Heart right ventricle (tissue), 16 donors: Measurements from ENCODE around the gene SPRTN. TPM values are rescaled to one million over a fixed set of nuclear protein-coding genes. Genes with fewer than 3 reads are reported as not detected.
A peak's percentile ranks its signal among the peaks of the same experiment; 100 is the strongest.

Experiments used
- ATAC-seq, 8 donors: fragments of 200-7000 bp; cut with Tn5 transposase; one replicate each; pipeline ENCODE4 v1.9.1; 2020; ENCODE audit warnings: mild to moderate bottlenecking in 8 of 8, moderate library complexity in 8 of 8, moderate number of reproducible peaks in 1 of 8
- DNase-seq, 2 donors: peaks; one replicate each; pipeline ENCODE4 v3.0.0-alpha.2; 2020
- H3K27ac ChIP-seq, 10 donors: fragments of 200-600 bp; sonication (generic) in 2 of 10; one replicate each; pipeline versions ENCODE4 v1.5.0 to v1.8.0; 2020 to 2022; ENCODE audit warnings: mild to moderate bottlenecking in 3 of 10
- H3K27me3 ChIP-seq, 7 donors: fragments of 200-600 bp; one replicate each; pipeline ENCODE4 v1.8.0; 2021 to 2022; ENCODE audit warnings: mild to moderate bottlenecking in 2 of 7
- H3K36me3 ChIP-seq, 9 donors: fragments of 200-600 bp; sonication (generic) in 1 of 9; one replicate each; pipeline versions ENCODE4 v1.5.0 to v1.8.0; 2020 to 2022; ENCODE audit warnings: mild to moderate bottlenecking in 2 of 9
- H3K4me1 ChIP-seq, 9 donors: fragments of 200-600 bp; sonication (generic) in 1 of 9; one replicate each; pipeline versions ENCODE4 v1.5.0 to v1.8.0; 2020 to 2022; ENCODE audit warnings: mild to moderate bottlenecking in 4 of 9
- H3K4me3 ChIP-seq, 10 donors: fragments of 200-600 bp; sonication (generic) in 2 of 10; one replicate each; pipeline versions ENCODE4 v1.5.0 to v1.8.0; 2020 to 2022; ENCODE audit warnings: mild to moderate bottlenecking in 7 of 10, moderate library complexity in 2 of 10
- H3K9me3 ChIP-seq, 11 donors: fragments of 200-600 bp in 10 of 11; sonication (generic) in 2 of 11; one replicate each; pipeline versions ENCODE4 v1.5.0 to v1.8.0; 2013 to 2022; ENCODE audit warnings: mild to moderate bottlenecking in 2 of 11, control low read depth in 1 of 11, moderate library complexity in 1 of 11
- WGBS, 2 donors: extraction: QIAGEN DNeasy Blood & Tissue Kit; methylation state at CpG; one replicate each; pipeline ENCODE4 v1.1.7; 2013; ENCODE audit warnings: inconsistent platforms in 1 of 2; 5-methylcytosine and 5-hydroxymethylcytosine counted together
- intact Hi-C, 10 donors: fragments of 100-400 bp; cut with DNase I; formaldehyde crosslinking; loops; one replicate each; pipeline versions ENCODE4 v1.11.1 to v1.14.2; 2022
- polyA plus RNA-seq, 2 donors: library from polyadenylated mRNA; stranded (reverse); fragments of 200-250 nt; gene quantifications; one replicate each; pipeline ENCODE4 v1.2.3, GENCODE V29; 2013
- total RNA-seq, 10 donors: library from RNA; stranded (reverse); fragmentation: NEBNext Ultra II Directional in 3 of 10; extraction: Animal tissue kit (Norgen Biotek cat#: 25700) in 3 of 10; gene quantifications; one replicate each; pipeline versions ENCODE4 v1.2.1 to v1.2.4, GENCODE V29; 2021 to 2023
- TF ChIP-seq, protein P1 (sequence below), 9 donors: fragments of 200-600 bp; sonication (generic) in 2 of 9; IDR thresholded peaks; one replicate each; pipeline versions ENCODE4 v1.5.0 to v1.8.0; 2021 to 2022; ENCODE audit warnings: antibody characterized with exemption in 9 of 9, mild to moderate bottlenecking in 5 of 9, moderate library complexity in 1 of 9
- donor health status: Arrhythmogenic right ventricular cardiomyopathy.
- donor health status: ischemic (EF 13 %, LVEDD 7.1; RV severe dilation, severe dysfunction).
- donor health status: healthy with polysubstance abuse.
- donor health status: DM: no; HTN: yes; CAD: no.
- donor health status: DM: no; HTN: no; CAD: no.
- donor health status: ischemic (EF 25% LVEDD 6.9; RV normal size, moderate dysfunction).
- donor health status: ischemic (EF 25% LVEDD 5.7; RV mildly dilated, moderate dysfunction).
- donor health status: healthy.
- donor health status: DM: yes; HTN: yes; CAD: no.
- donor health status: Ischemic cardiomyopathy.
- donor health status: ischemic (EF 35%, LVEDD 5.7; RV mildly dilated, moderate dysfunction).
- donor health status: nonischemic (EF 11% LVEDD 7.7; RV severe dilation, severe dysfunction).
- donor health status: DM: yes; HTN: yes; CAD: no.
- donor health status: PGD.
- donor health status: ischemic (EF 29% LVEDD 5.4; RV normal size, mild dysfunction).
- donor health status: nonischemic (EF 23%, LVEDD 6.1; RV moderate dilation, normal function).

The SPRTN gene
- total and polyA plus RNA-seq, 12 donors = 4.1 to 11.0 (median 7.2) TPM

- DNase-seq (no peak), ATAC-seq (no peak)
- H3K4me1 ChIP-seq = peaks cover 0 to 32% (median 12%) of the 10 kb centered on the region in 9 donors
- intact Hi-C loops = loop anchor here in 1 of 10 donors (10.0 kb wide), 1 partner anchor 252 kb away; no protein-coding TSS in a partner anchor
- no peaks in the 10 kb centered on the region for H3K27me3 ChIP-seq
- peak overlapping the region in 1 of 10 donors; percentile 70 for H3K27ac ChIP-seq
- H3K36me3 ChIP-seq = peaks cover 0 to 62% (median 29%) of the 10 kb centered on the region in 9 donors
- TF ChIP-seq, protein P1, sequence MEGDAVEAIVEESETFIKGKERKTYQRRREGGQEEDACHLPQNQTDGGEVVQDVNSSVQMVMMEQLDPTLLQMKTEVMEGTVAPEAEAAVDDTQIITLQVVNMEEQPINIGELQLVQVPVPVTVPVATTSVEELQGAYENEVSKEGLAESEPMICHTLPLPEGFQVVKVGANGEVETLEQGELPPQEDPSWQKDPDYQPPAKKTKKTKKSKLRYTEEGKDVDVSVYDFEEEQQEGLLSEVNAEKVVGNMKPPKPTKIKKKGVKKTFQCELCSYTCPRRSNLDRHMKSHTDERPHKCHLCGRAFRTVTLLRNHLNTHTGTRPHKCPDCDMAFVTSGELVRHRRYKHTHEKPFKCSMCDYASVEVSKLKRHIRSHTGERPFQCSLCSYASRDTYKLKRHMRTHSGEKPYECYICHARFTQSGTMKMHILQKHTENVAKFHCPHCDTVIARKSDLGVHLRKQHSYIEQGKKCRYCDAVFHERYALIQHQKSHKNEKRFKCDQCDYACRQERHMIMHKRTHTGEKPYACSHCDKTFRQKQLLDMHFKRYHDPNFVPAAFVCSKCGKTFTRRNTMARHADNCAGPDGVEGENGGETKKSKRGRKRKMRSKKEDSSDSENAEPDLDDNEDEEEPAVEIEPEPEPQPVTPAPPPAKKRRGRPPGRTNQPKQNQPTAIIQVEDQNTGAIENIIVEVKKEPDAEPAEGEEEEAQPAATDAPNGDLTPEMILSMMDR (IDR thresholded peaks at IDR 0.05) = no peak
- H3K9me3 ChIP-seq = no peaks in the 10 kb centered on the region
- H3K4me3 ChIP-seq = no peak overlapping the region
- whole genome bisulfite sequencing, 2 donors = 58 to 69% methylated on average over 2 of the region's 2 CpGs
Measured at GRCh38 chr1:231353086-231353485, 15.0 kb downstream of the SPRTN start.

DNA sequence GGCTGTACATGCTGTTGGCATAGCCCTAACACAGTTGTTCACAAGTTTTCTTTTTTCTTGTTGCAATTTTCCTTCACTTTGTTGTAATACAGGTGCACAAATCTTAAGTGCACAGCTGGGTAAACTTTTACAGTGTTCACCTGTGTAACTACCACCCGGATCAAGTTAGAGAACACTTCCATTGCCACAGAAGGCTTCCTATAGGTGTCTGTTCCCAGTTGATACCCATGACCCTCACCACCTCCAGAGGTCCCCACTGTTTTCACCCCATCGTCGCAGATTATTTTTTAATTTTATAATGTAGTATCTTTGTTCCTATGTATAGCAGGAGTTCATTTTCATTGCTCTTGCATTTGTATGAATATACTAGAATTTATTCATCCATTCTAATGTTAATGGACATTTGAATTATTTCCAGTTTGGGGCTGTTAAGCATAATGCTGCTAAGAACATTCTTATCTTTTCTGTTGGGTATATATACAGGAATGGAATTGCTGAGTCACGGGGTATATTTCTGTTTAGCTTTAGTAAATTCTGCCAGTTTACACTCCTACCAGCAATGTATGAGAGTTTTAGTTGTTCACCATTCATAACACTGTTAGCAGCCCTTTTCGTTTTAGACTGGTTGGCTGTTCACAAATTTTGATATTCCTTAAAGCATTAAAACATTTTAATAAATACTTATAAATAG lies 16.4 kb downstream of the SPRTN start:
- Histone ChIP-seq H3K4me3 (no peak overlapping the region), H3K27ac (no peak overlapping the region), H3K9me3 (no peaks in the 10 kb centered on the region), H3K4me1 (peaks cover 0 to 35% (median 19%) of the 10 kb centered on the region in 9 donors), H3K27me3 (no peaks in the 10 kb centered on the region), H3K36me3 (peaks cover 0 to 52% (median 19%) of the 10 kb centered on the region in 9 donors)
- intact Hi-C loops = loop anchor here in 8 of 10 donors (5.0 to 10.0 kb wide), 5 partner anchors 68 to 250 kb away; partner anchors contain the start of genes TSNAX (in 3 of the 8) and EGLN1 (in 2 of the 8)
- 85 to 86% methylated on average over 5 of the region's 5 CpGs for WGBS, 2 donors
- ATAC-seq (no peak), DNase-seq (no peak)
- TF ChIP-seq, protein P1 (IDR thresholded peaks at IDR 0.05) = no peak

GRCh38 chr1:231355171-231355570 lies 17.1 kb downstream of the SPRTN start:
- Histone ChIP-seq H3K4me3 (no peak overlapping the region), H3K27ac (no peak overlapping the region), H3K4me1 (peaks cover 0 to 31% (median 19%) of the 10 kb centered on the region in 9 donors), H3K27me3 (no peaks in the 10 kb centered on the region), H3K36me3 (peaks cover 0 to 52% (median 16%) of the 10 kb centered on the region in 9 donors), H3K9me3 (no peaks in the 10 kb centered on the region)
- 82 to 84% methylated on average over 3 of the region's 3 CpGs for WGBS, 2 donors
- no peak for DNase-seq
- TF ChIP-seq, protein P1 (IDR thresholded peaks at IDR 0.05) = no peak
- intact Hi-C loops = loop anchor here in 8 of 10 donors (5.0 to 10.0 kb wide), 5 partner anchors 67 to 250 kb away; partner anchors contain the start of genes TSNAX (in 3 of the 8) and EGLN1 (in 2 of the 8)
- no peak for ATAC-seq

- Histone ChIP-seq H3K36me3 (peaks cover 0 to 50% (median 5%) of the 10 kb centered on the region in 9 donors), H3K27me3 (no peaks in the 10 kb centered on the region), H3K27ac (peak overlapping the region in 2 of 10 donors; percentile 19 to 61), H3K4me1 (peaks cover 0 to 25% (median 15%) of the 10 kb centered on the region in 9 donors), H3K9me3 (no peaks in the 10 kb centered on the region), H3K4me3 (no peak overlapping the region)
- WGBS, 2 donors = 73 to 79% methylated on average over 10 of the region's 10 CpGs
- intact Hi-C loops = loop anchor here (1.0 to 10.0 kb wide), 8 partner anchors 65 to 248 kb away; partner anchors contain the start of genes TSNAX (in 3 of the 10) and EGLN1 (in 2 of the 10)
- DNase-seq (no peak), ATAC-seq (no peak)
- TF ChIP-seq, protein P1 (IDR thresholded peaks at IDR 0.05) = no peak
Measured at GRCh38 chr1:231357187-231357772, 19.2 kb downstream of the SPRTN start.
